MM.1S (cell line): Measurements from ENCODE around the gene PSMA7.

Source experiments
- DNase-seq: peaks from one replicate; pipeline ENCODE4 v3.0.0-alpha.2; 2015
- H2AFZ ChIP-seq: fragments of 300-600 bp; sonication (generic); 2 replicates; pipeline ENCODE4 v1.6.0; 2016; ENCODE audit warnings: antibody characterized with exemption, low read length
- H3F3A ChIP-seq: fragments of 300-600 bp; sonication (generic); 2 replicates; pipeline ENCODE4 v1.6.1; 2016; ENCODE audit warnings: mild to moderate bottlenecking, antibody characterized with exemption, low read length, moderate library complexity, mixed read lengths; ENCODE audit not compliant: insufficient read depth
- H3K27ac ChIP-seq: fragments of 300-600 bp; sonication (generic); 2 replicates; pipeline ENCODE4 v1.5.1; 2016; ENCODE audit warnings: mild to moderate bottlenecking, low read length
- H3K27me3 ChIP-seq: fragments of 300-600 bp; sonication (generic); replicated peaks from 2 replicates; pipeline ENCODE4 v1.6.0; 2016; ENCODE audit warnings: low read length; ENCODE audit not compliant: insufficient read depth
- H3K36me3 ChIP-seq: fragments of 300-600 bp; sonication (generic); replicated peaks from 2 replicates; pipeline ENCODE4 v1.6.1; 2016; ENCODE audit warnings: mild to moderate bottlenecking, low read length, mixed read lengths; ENCODE audit not compliant: insufficient read depth
- H3K4me1 ChIP-seq: fragments of 300-600 bp; sonication (generic); 2 replicates; pipeline ENCODE4 v1.6.1; 2016; ENCODE audit warnings: low read length, mixed read lengths
- H3K4me2 ChIP-seq: fragments of 300-600 bp; sonication (generic); 2 replicates; pipeline ENCODE4 v1.6.0; 2016; ENCODE audit warnings: low read depth, low read length
- H3K4me3 ChIP-seq: fragments of 300-600 bp; sonication (generic); 2 replicates; pipeline ENCODE4 v1.5.1; 2016; ENCODE audit warnings: low read length, mixed read lengths
- H3K79me2 ChIP-seq: fragments of 300-600 bp; sonication (generic); 2 replicates; pipeline ENCODE4 v1.6.1; 2016; ENCODE audit warnings: mixed run types, low read length, mixed read lengths
- H3K9ac ChIP-seq: fragments of 300-600 bp; sonication (generic); 2 replicates; pipeline ENCODE4 v1.6.1; 2016; ENCODE audit warnings: low read length, mixed read lengths
- H3K9me2 ChIP-seq: fragments of 300-600 bp; sonication (generic); replicated peaks from 2 replicates; pipeline ENCODE4 v1.6.1; 2016; ENCODE audit warnings: mild to moderate bottlenecking, low read length, mixed read lengths; ENCODE audit not compliant: insufficient read depth
- H3K9me3 ChIP-seq: fragments of 300-600 bp; sonication (generic); replicated peaks from 2 replicates; pipeline ENCODE4 v1.6.1; 2016; ENCODE audit warnings: mild to moderate bottlenecking, low read length, mixed read lengths; ENCODE audit not compliant: insufficient read depth
- H4K20me1 ChIP-seq: fragments of 300-600 bp; sonication (generic); 2 replicates; pipeline ENCODE4 v1.6.1; 2016; ENCODE audit warnings: mild to moderate bottlenecking, low read length, moderate library complexity, mixed read lengths; ENCODE audit not compliant: insufficient read depth
- CTCF ChIP-seq: fragments of 300-600 bp; sonication (generic); IDR thresholded peaks from 2 replicates; pipeline ENCODE4 v1.5.1; 2016; ENCODE audit warnings: antibody characterized with exemption, low read length, mixed read lengths
- EZH2 ChIP-seq: fragments of 300-600 bp; sonication (generic); optimal IDR thresholded peaks from 2 replicates; pipeline ENCODE3; 2017; ENCODE audit warnings: low read depth, mild to moderate bottlenecking, antibody characterized with exemption, low read length, mixed read lengths
- EZH2phosphoT487 ChIP-seq: fragments of 300-600 bp; sonication (generic); IDR thresholded peaks from 2 replicates; pipeline ENCODE4 v1.6.1; 2018; ENCODE audit warnings: antibody characterized with exemption, low read length

PSMA7 gene

GRCh38 chr20:62134735-62135231, 8.4 kb downstream of the PSMA7 start:
- no peak overlapping the region for H3K9ac ChIP-seq
- H3K27ac ChIP-seq = no peak overlapping the region
- TF ChIP-seq EZH2 (no peak), EZH2phosphoT487 (no peak), CTCF (no peak)
- H3K27me3 ChIP-seq = no peaks in the 10 kb centered on the region
- no peaks in the 10 kb centered on the region for H3K4me1 ChIP-seq
- peaks cover 35% of the 10 kb centered on the region for H3K79me2 ChIP-seq
- no peaks in the 10 kb centered on the region for H3K9me3 ChIP-seq
- H3F3A ChIP-seq = peaks cover 33% of the 10 kb centered on the region
- H3K4me2 ChIP-seq = no peak overlapping the region
- no peak for DNase-seq
- no peak overlapping the region for H2AFZ ChIP-seq
- no peaks in the 10 kb centered on the region for H3K9me2 ChIP-seq
- H3K36me3 ChIP-seq = peaks cover 13% of the 10 kb centered on the region
- H3K4me3 ChIP-seq = no peak overlapping the region
- H4K20me1 ChIP-seq = peaks cover 10% of the 10 kb centered on the region; the same call in 1 of the 2 replicates

- Histone ChIP-seq H3K27ac (no peak overlapping the region), H4K20me1 (peaks cover 10% of the 10 kb centered on the region; the same call in 1 of the 2 replicates), H3K4me2 (no peak overlapping the region), H3K79me2 (peaks cover 25% of the 10 kb centered on the region), H3K9me2 (no peaks in the 10 kb centered on the region), H3K36me3 (peaks cover 10% of the 10 kb centered on the region), H2AFZ (no peak overlapping the region), H3F3A (peaks cover 31% of the 10 kb centered on the region), H3K4me3 (no peak overlapping the region), H3K27me3 (no peaks in the 10 kb centered on the region), H3K9ac (no peak overlapping the region), H3K4me1 (no peaks in the 10 kb centered on the region), H3K9me3 (no peaks in the 10 kb centered on the region)
- no peak for DNase-seq
- TF ChIP-seq EZH2 = no peak
- no peak for TF ChIP-seq EZH2phosphoT487
- no peak for TF ChIP-seq CTCF
Measured at GRCh38 chr20:62133864-62134263, 9.3 kb downstream of the PSMA7 start.

- H3K4me1 ChIP-seq = no peaks in the 10 kb centered on the region
- no peaks in the 10 kb centered on the region for H3K27me3 ChIP-seq
- no peak overlapping the region for H3K4me2 ChIP-seq
- peaks cover 6% of the 10 kb centered on the region for H3K36me3 ChIP-seq
- H3K27ac ChIP-seq = no peak overlapping the region
- no peak for DNase-seq
- H2AFZ ChIP-seq = no peak overlapping the region
- H3K4me3 ChIP-seq = no peak overlapping the region
- H4K20me1 ChIP-seq = peaks cover 10% of the 10 kb centered on the region; the same call in 1 of the 2 replicates
- no peaks in the 10 kb centered on the region for H3K9me2 ChIP-seq
- TF ChIP-seq EZH2 (no peak), CTCF (no peak), EZH2phosphoT487 (no peak)
- no peak overlapping the region for H3K9ac ChIP-seq
- H3K9me3 ChIP-seq = no peaks in the 10 kb centered on the region
- H3K79me2 ChIP-seq = peaks cover 22% of the 10 kb centered on the region
- peaks cover 28% of the 10 kb centered on the region for H3F3A ChIP-seq
Measured at GRCh38 chr20:62133051-62133845, 9.9 kb downstream of the PSMA7 start.
